Endodermal cell (in vitro differentiated cells): ENCODE measurements around the gene PLXNA2. TPM values are rescaled to one million over a fixed set of nuclear protein-coding genes. Genes with fewer than 3 reads are reported as not detected.

Experiments
- DNase-seq: peaks from one replicate; pipeline ENCODE4 v3.0.0-alpha.2; 2017
- H3K27ac ChIP-seq: 2 replicates; pipeline ENCODE4 v1.5.1; 2013; ENCODE audit warnings: mild to moderate bottlenecking, low read depth, low read length, moderate library complexity
- H3K27me3 ChIP-seq: 2 replicates; pipeline ENCODE4 v1.6.1; 2013; ENCODE audit warnings: mild to moderate bottlenecking, low read length, moderate library complexity; ENCODE audit not compliant: insufficient read depth, control insufficient read depth, poor library complexity, severe bottlenecking
- H3K36me3 ChIP-seq: 2 replicates; pipeline ENCODE4 v1.7.0; 2013; ENCODE audit warnings: mild to moderate bottlenecking, low read length, moderate library complexity; ENCODE audit not compliant: control insufficient read depth, insufficient read depth
- H3K4me1 ChIP-seq: one replicate; pipeline ENCODE4 v1.7.0; 2013; ENCODE audit warnings: low read length; ENCODE audit not compliant: control insufficient read depth, insufficient read depth
- H3K4me3 ChIP-seq: 2 replicates; pipeline ENCODE4 v1.5.1; 2013; ENCODE audit warnings: mild to moderate bottlenecking, low read length, moderate library complexity
- H3K9ac ChIP-seq: 2 replicates; pipeline ENCODE4 v1.6.1; 2013; ENCODE audit warnings: mild to moderate bottlenecking, low read length, moderate library complexity; ENCODE audit not compliant: poor library complexity, severe bottlenecking; ENCODE audit errors: extremely low read depth
- H3K9me3 ChIP-seq: 2 replicates; pipeline ENCODE4 v1.6.1; 2013; ENCODE audit warnings: mild to moderate bottlenecking, low read length, moderate library complexity; ENCODE audit not compliant: control insufficient read depth
- H3K27ac Mint-ChIP-seq: 2 replicates; pipeline ENCODE4 v1.8.0; 2020; ENCODE audit warnings: mixed read lengths
- H3K27me3 Mint-ChIP-seq: 2 replicates; pipeline ENCODE4 v1.8.0; 2021; ENCODE audit warnings: mild to moderate bottlenecking, mixed read lengths; ENCODE audit not compliant: insufficient read depth
- H3K36me3 Mint-ChIP-seq: 2 replicates; pipeline ENCODE4 v1.8.0; 2020; ENCODE audit warnings: low read depth, mixed read lengths
- H3K4me1 Mint-ChIP-seq: 2 replicates; pipeline ENCODE4 v1.8.0; 2020; ENCODE audit warnings: mixed read lengths
- H3K4me3 Mint-ChIP-seq: 2 replicates; pipeline ENCODE4 v1.8.0; 2020; ENCODE audit warnings: mild to moderate bottlenecking, moderate library complexity, mixed read lengths
- H3K9me3 Mint-ChIP-seq: 2 replicates; pipeline ENCODE4 v1.8.0; 2020; ENCODE audit warnings: mild to moderate bottlenecking, mixed read lengths
- WGBS, 2 experiments: methylation state at CpG; one replicate each; pipeline versions ENCODE4 v1.1.5 to v1.1.7; 2013; ENCODE audit warnings: missing lambda C conversion rate in 2 of 2, mixed read lengths in 1 of 2; ENCODE audit not compliant: insufficient coverage in 1 of 2, insufficient read length in 1 of 2; 5-methylcytosine and 5-hydroxymethylcytosine counted together
- total RNA-seq, 2 donors: library from RNA; stranded (reverse); fragmentation: NEBNext Ultra II Directional in 1 of 2; extraction: Animal tissue kit (Norgen Biotek cat#: 25700) in 1 of 2; gene quantifications; 2 replicates in 1 of 2; 3 replicates in 1 of 2; pipeline ENCODE4 v1.2.1, GENCODE V29; 2021
- TF ChIP-seq, protein P1 (sequence below): fragments of 200-600 bp; sonication (generic); conservative IDR thresholded peaks from 2 replicates; pipeline ENCODE4 v1.5.0; 2021; ENCODE audit warnings: antibody characterized with exemption, mild to moderate bottlenecking

The PLXNA2 gene
- total RNA-seq, 2 donors from 2014 or later, result 61.2 to 86.1 TPM

DNA sequence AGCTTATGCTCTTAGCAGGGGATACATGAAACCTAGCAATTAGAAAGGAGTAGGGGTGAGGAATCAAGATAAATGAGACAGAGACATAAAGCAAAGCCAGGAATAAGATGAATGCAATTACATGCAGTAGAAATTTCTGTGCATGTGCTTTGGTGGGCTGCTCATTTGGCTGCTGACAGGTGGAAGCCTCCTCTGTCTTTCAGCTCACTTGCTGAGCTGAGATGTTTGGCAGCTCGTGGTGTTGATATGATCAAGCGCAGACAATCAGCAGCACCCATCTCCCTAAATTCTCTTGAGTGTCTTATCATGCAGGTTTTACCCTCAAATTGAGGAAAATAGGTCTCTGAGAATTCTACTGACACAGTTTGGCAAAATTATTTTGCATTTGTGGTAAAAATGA, 224.9 kb downstream of the PLXNA2 start:
- Mint-ChIP-seq H3K9me3 (no peaks in the 10 kb centered on the region), H3K27me3 (peaks cover 2% of the 10 kb centered on the region), H3K4me3 (no peak overlapping the region), H3K27ac (no peak overlapping the region), H3K36me3 (peaks cover under 1% of the 10 kb centered on the region), H3K4me1 (peaks cover 9% of the 10 kb centered on the region)
- 100% methylated on average over 2 of the region's 2 CpGs for WGBS, 2 experiments
- H3K9ac ChIP-seq, result no peak overlapping the region
- DNase-seq, result no peak
- TF ChIP-seq, protein P1, sequence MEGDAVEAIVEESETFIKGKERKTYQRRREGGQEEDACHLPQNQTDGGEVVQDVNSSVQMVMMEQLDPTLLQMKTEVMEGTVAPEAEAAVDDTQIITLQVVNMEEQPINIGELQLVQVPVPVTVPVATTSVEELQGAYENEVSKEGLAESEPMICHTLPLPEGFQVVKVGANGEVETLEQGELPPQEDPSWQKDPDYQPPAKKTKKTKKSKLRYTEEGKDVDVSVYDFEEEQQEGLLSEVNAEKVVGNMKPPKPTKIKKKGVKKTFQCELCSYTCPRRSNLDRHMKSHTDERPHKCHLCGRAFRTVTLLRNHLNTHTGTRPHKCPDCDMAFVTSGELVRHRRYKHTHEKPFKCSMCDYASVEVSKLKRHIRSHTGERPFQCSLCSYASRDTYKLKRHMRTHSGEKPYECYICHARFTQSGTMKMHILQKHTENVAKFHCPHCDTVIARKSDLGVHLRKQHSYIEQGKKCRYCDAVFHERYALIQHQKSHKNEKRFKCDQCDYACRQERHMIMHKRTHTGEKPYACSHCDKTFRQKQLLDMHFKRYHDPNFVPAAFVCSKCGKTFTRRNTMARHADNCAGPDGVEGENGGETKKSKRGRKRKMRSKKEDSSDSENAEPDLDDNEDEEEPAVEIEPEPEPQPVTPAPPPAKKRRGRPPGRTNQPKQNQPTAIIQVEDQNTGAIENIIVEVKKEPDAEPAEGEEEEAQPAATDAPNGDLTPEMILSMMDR, result no peak
- no peak overlapping the region for H3K27ac ChIP-seq
- no peaks in the 10 kb centered on the region for H3K9me3 ChIP-seq
- H3K27me3 ChIP-seq, result no peaks in the 10 kb centered on the region
- no peaks in the 10 kb centered on the region for H3K4me1 ChIP-seq
- H3K36me3 ChIP-seq, result peaks cover 4% of the 10 kb centered on the region
- H3K4me3 ChIP-seq, result no peak overlapping the region

DNA sequence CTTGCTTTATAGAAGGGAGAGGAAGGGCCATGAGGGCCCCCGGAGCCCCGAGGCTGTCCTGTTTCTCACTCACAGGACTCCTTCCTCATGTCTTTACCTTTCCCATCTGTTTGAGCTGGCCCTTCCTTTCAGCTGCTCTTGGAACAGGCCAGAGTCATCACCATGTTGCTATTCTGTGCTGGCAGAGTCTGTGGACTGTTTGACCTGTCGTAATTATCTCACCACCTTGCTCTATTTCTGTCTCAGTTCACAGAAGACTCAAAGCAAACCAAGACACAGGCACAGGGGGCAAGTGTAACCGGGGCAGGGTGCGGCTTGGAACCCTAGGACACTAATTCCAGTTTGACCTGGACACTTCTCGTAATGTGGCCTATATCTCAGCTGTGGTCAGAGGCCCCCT, 228.9 kb downstream of the PLXNA2 start:
- 80 to 100% methylated on average over 3 to 6 of the region's 6 CpGs for WGBS, 2 experiments
- H3K9me3 ChIP-seq, result no peaks in the 10 kb centered on the region
- Mint-ChIP-seq H3K9me3 (no peaks in the 10 kb centered on the region), H3K36me3 (no peaks in the 10 kb centered on the region), H3K27ac (no peak overlapping the region), H3K4me1 (no peaks in the 10 kb centered on the region), H3K4me3 (no peak overlapping the region), H3K27me3 (peaks cover 2% of the 10 kb centered on the region)
- no peaks in the 10 kb centered on the region for H3K36me3 ChIP-seq
- DNase-seq, result no peak
- no peak overlapping the region for H3K4me3 ChIP-seq
- no peaks in the 10 kb centered on the region for H3K4me1 ChIP-seq
- no peak overlapping the region for H3K9ac ChIP-seq
- no peak overlapping the region for H3K27ac ChIP-seq
- H3K27me3 ChIP-seq, result no peaks in the 10 kb centered on the region
- TF ChIP-seq, protein P1, result no peak

DNA sequence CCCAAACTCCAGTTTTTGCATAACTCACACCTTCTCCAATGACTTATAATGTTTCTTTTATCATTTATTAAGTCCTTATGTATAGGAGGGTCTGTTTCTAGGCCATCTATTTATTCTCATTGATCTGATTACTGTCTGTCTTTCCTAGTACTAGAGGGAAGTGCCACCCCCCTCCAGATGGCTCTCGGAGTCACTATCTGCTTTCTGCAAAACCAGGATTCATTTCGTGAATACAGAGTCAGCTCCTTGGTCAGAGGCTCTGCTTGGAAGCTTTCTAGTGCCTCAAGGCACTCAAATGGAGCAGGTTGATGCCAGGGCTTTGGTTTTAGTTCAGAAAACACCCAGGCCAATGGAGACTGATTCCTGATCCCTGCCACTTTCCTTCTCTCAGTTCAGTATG, 231.0 kb downstream of the PLXNA2 start:
- H3K27me3 Mint-ChIP-seq, result peaks cover 8% of the 10 kb centered on the region
- H3K4me3 Mint-ChIP-seq, result no peak overlapping the region
- TF ChIP-seq, protein P1, result no peak
- Histone ChIP-seq H3K36me3 (no peaks in the 10 kb centered on the region), H3K9ac (no peak overlapping the region), H3K4me3 (no peak overlapping the region), H3K4me1 (no peaks in the 10 kb centered on the region), H3K27me3 (no peaks in the 10 kb centered on the region), H3K27ac (no peak overlapping the region), H3K9me3 (no peaks in the 10 kb centered on the region)
- H3K27ac Mint-ChIP-seq, result no peak overlapping the region
- no peak for DNase-seq
- H3K4me1 Mint-ChIP-seq, result no peaks in the 10 kb centered on the region
- H3K9me3 Mint-ChIP-seq, result no peaks in the 10 kb centered on the region
- 86 to 89% methylated on average over 2 of the region's 2 CpGs for WGBS, 2 experiments
- no peaks in the 10 kb centered on the region for H3K36me3 Mint-ChIP-seq
